RPMI8226 (cell line): Measurements from ENCODE around the gene MTHFD1L.

ENCODE experiments used
- DNase-seq: peaks from one replicate; pipeline ENCODE4 v3.0.0-alpha.2; 2015

The MTHFD1L gene

GRCh38 chr6:151051164-151051563 lies 185.7 kb downstream of the MTHFD1L start:
- DNase-seq: no peak

- no peak for DNase-seq
Measured at GRCh38 chr6:151052021-151052646, 186.6 kb downstream of the MTHFD1L start.

GRCh38 chr6:151054306-151054705 lies 188.8 kb downstream of the MTHFD1L start:
- no peak for DNase-seq

- DNase-seq: no peak
Measured at GRCh38 chr6:151056230-151056907, 190.9 kb downstream of the MTHFD1L start.

- no peak for DNase-seq
Measured at GRCh38 chr6:151057061-151057460, 191.6 kb downstream of the MTHFD1L start.

- DNase-seq: no peak
Measured at GRCh38 chr6:151058021-151058733, 192.7 kb downstream of the MTHFD1L start.

GRCh38 chr6:151059612-151060095 lies 194.2 kb downstream of the MTHFD1L start:
- no peak for DNase-seq

GRCh38 chr6:151060096-151060765 lies 194.7 kb downstream of the MTHFD1L start:
- DNase-seq: no peak

- no peak for DNase-seq
Measured at GRCh38 chr6:151060766-151061531, 195.4 kb downstream of the MTHFD1L start.

GRCh38 chr6:151063352-151063751 lies 197.8 kb downstream of the MTHFD1L start:
- DNase-seq: no peak

GRCh38 chr6:151063842-151064647 lies 198.5 kb downstream of the MTHFD1L start:
- no peak for DNase-seq

- DNase-seq: no peak
Measured at GRCh38 chr6:151065027-151065815, 199.7 kb downstream of the MTHFD1L start.

- DNase-seq: no peak
Measured at GRCh38 chr6:151067684-151068596, 202.4 kb downstream of the MTHFD1L start.

GRCh38 chr6:151068761-151069312 lies 203.3 kb downstream of the MTHFD1L start:
- no peak for DNase-seq

GRCh38 chr6:151069641-151070040 lies 204.1 kb downstream of the MTHFD1L start:
- DNase-seq: no peak

GRCh38 chr6:151070631-151071051 lies 205.1 kb downstream of the MTHFD1L start:
- no peak for DNase-seq

- no peak for DNase-seq
Measured at GRCh38 chr6:151071295-151071694, 205.8 kb downstream of the MTHFD1L start.

GRCh38 chr6:151073146-151073545 lies 207.6 kb downstream of the MTHFD1L start:
- DNase-seq: no peak

GRCh38 chr6:151073701-151074100 lies 208.2 kb downstream of the MTHFD1L start:
- no peak for DNase-seq
